Stimulated activated CD4-positive, alpha-beta T cell treated with anti-CD3 and anti-CD28 coated beads, TNF-alpha, amount 100 ng/mL, for 24 hours (primary cell): ENCODE data around the gene PROB1.
"Not testable (repeated sequence)": the region's sequence is repeated elsewhere in the genome, so short reads cannot be mapped to it uniquely, and the experiment has no call there.

ENCODE experiments used
- DNase-seq, 3 experiments: peaks; one replicate each; pipeline ENCODE4 v3.0.0-alpha.2; 2020; ENCODE audit warnings: low read depth in 3 of 3

The PROB1 gene

GRCh38 chr5:139413153-139413552 is 18.2 kb upstream of the PROB1 start:
- no peak for DNase-seq

- no peak for DNase-seq
These were observed 16.3 kb upstream of the PROB1 start for GRCh38 chr5:139410993-139411828.

DNA sequence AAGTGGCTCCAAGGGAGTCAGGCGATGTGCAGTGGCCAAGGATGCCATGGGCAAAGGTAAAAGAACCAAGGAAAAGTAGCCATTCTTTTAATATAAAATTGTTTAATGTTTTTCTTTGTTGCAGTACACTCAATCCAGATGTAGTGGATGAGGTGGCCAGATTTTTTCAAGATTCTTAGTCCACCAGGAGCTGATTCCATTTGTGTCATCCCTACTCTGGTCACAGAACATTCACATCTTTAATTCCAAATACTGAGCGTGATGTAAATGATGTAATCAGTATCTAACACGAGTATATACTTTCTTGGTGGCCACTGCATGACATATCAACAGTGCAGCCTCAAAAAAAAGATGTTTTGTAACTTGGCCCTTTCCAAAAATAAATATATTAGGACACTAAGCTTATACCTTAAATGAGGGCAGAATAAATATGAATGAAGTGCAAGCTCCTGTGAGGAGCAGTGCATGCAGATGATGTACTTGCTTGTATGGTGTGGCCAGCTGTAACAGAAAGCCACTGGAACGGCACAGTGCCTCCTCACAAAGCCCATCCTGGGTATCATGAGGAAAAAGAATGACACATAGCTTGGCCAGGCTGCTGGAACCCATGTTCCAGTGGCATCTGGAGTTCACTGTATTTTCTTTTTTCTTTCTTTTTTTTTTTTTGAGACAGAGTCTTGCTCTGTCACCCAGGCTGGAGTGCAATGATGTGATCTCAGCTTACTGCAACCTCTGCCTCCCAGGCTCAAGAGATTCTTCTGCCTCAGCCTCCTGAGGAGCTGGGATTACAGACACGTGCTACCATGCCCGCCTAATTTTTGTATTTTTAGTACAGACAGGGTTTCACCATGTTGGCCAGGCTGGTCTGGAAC is 15.5 kb upstream of the PROB1 start:
- DNase-seq = no peak

DNA sequence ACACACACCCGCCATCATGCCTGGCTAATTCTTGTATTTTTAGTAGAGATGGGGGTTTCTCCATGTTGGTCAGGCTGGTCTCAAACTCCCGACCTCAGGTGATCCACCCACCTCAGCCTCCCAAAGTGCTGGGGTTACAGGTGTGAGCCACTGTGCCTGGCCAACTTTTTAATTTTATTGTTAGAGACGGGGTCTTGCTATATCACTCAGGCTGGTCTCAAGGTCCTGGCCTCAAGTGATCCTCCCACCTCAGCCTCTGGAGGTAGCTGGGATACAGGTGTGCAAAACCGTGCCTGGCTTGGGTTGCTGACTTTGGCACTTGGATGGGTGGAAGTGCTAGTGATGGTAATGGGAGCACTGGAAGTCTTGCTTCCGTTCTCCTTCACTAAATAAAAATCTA is 14.2 kb upstream of the PROB1 start:
- DNase-seq = not testable (repeated sequence)

- no peak for DNase-seq
These were observed 13.3 kb upstream of the PROB1 start for GRCh38 chr5:139408191-139408590.

- DNase-seq = no peak
These were observed 12.6 kb upstream of the PROB1 start for GRCh38 chr5:139407517-139407916.

DNA sequence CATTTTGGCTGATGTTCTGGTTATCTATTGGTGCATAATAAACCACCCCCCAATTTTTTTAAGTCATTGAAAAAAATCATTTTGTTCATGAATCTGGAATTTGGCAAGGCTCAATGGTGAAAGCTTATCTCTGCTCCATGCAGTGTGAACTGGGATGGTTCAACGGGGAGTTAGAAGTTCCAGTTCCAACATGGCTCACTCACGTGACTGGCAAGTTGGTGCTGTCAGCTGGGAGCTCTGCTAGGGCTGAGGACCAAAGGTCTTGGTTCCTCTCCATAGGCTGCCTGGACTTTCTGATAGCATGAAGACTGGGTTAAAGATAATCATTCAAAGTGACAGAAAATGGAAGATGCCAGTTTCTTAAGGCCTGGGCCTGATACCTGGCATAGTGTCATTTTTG is 12.1 kb upstream of the PROB1 start:
- DNase-seq = no peak

DNA sequence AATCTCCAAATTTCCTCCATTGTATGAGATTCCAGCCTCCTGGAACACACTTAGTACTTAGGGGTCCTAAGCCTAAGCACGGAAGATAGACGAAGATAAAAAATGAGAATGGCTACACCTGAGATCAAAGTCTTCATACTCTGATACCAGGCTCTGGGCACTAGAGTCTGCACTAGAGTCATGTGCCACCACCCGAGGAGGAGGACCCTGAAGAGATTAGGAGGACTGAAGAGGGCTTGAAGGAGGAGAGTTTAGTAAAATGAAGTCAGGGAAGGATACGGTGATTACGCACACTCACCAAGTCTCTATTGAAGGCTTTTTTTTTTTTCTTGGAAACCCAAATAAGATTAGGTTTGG is 9.6 kb upstream of the PROB1 start:
- DNase-seq = no peak

DNA sequence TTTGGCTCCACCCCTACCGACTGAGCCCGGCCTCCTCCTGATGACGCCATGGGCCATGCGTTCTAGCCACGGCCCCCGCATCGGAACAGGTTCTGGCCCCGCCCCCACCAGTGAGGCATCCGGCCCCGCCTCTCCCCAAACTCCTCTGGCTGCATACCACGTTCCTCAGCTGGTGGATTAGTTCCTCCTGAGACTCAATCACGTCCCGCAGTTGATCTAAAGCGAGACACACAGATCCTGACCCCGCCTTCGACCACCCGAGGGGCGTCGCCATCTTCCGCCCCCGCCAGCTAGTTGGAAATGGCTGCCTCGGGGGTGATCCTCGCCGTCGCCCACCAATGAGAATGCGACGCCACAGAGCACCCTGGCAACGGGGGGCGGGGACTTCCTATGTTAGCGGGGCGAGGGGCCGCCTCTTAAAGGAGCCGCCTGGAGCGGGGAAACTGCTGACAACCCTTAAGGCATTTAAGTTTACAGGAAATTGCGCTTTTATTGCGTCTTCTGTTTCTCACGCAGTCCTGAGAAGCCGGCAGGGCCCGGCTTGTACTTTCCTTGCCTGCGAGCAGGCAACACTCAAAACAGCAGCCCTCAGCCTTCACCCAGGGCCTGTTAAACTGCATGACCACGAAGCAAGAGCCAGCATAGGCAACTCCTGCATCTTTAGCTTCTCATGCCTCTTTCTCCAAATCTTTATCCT is 9.0 kb upstream of the PROB1 start, which contains the start of gene SPATA24:
TSS of gene SPATA24 (minus strand) at position 303 of the 697 bp plus-strand sequence. CDS start at position 274, 29 bp downstream.
- DNase-seq = peak; percentile 94 to 99 (median 96)

GRCh38 chr5:139403418-139403786 is 8.5 kb upstream of the PROB1 start:
- no peak for DNase-seq

GRCh38 chr5:139402561-139403158 is 7.8 kb upstream of the PROB1 start:
- DNase-seq = no peak

GRCh38 chr5:139401546-139401945 is 6.6 kb upstream of the PROB1 start:
- DNase-seq = no peak

- no peak for DNase-seq
These were observed 4.7 kb upstream of the PROB1 start for GRCh38 chr5:139399501-139400121.

- DNase-seq = no peak
These were observed 3.0 kb upstream of the PROB1 start for GRCh38 chr5:139397921-139398320.

DNA sequence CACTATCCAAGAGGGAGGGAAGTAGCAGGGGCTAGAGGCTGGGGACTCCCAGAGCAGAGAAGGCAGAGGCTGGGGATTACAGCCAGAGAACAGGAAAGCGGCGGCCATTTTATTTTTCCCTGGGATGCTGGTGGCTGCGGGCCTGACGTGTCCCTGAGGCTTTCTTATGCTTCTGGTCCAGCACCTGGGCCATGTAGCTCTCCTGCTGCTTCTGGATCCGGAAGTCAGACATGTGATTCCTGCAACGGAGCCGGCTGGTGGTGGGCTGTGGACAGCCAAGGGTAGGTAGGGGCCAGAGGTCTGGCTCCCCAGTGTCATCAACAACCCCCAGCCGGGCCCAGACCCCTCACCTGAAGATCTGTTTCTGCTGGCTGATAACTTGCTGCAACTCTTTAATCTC is 1.8 kb upstream of the PROB1 start:
- DNase-seq = no peak

- DNase-seq = no peak
These were observed 1.1 kb upstream of the PROB1 start for GRCh38 chr5:139395844-139396640.

- no peak for DNase-seq
These were observed 716 bp downstream of the PROB1 start for GRCh38 chr5:139394123-139394653.

GRCh38 chr5:139393497-139394122 is 1.3 kb downstream of the PROB1 start:
- DNase-seq = no peak

- peak; percentile 51 to 83 (median 62) for DNase-seq
These were observed 2.0 kb downstream of the PROB1 start for GRCh38 chr5:139392678-139393496.
